ENCODE data around the gene PRR15. TPM values are rescaled to one million over a fixed set of nuclear protein-coding genes. Genes with fewer than 3 reads are reported as not detected.

PRR15 gene
- total RNA-seq, 4 donors from 2014 or later, result 0.47 to 0.64 (median 0.47) TPM; not detected in 1

DNA sequence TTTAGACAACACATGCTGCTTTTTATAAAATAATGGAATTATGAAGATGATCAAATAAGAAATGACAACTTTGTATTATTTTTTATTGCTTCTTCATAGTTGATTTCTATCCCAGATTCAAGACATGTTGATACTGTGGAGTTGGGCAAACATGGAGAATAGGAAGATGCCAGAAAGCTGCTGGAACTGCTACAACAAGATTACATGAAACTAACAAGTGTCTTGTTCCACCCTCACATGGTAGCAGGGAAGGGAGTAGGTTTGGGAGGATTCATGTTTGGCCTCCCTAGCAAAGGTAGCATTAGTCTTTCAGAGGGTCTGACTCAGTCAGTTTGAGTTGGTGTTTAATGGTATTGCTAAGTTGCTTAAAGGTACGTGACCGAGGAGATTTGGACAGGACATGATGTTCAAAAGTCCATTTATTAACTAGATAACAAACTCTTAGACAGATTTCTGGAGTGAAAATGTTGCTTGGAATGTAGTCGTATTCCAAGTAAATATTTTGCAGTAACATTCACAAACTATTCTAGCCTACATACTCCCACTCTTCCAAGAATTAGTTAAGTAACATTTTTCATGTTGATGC lies 33.1 kb downstream of the PRR15 start:
- 38% methylated on average over 3 of the region's 3 CpGs for WGBS

DNA sequence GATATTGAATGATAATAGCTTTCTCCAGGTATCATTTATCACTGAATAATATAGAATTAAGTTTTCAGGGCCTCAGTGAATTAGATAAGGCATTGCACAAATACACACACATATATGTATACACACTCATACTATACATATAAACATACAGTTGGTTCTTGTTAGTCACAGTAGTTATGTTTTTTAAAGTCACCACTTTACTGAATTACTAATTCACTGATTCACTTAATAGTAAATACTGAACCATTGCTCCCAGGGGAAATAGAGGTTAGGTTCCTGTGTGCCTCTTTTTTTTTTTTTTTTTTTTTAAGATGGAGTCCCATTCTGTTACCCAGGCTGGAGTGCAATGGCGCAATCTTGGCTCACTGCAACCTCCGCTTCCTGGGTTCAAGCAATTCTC lies 33.6 kb downstream of the PRR15 start:
- Histone ChIP-seq H3K9me3 (no peaks in the 10 kb centered on the region), H3K27ac (no peak overlapping the region), H3K27me3 (no peaks in the 10 kb centered on the region), H3K36me3 (no peaks in the 10 kb centered on the region), H3K4me1 (no peaks in the 10 kb centered on the region), H3K4me3 (no peak overlapping the region)
- WGBS, result 100% methylated on average over 2 of the region's 2 CpGs
- TF ChIP-seq POLR2A (IDR thresholded peaks at IDR 0.05), result no peak
- no peak for TF ChIP-seq POLR2AphosphoS5 (IDR thresholded peaks at IDR 0.05)
- no peak for TF ChIP-seq EP300 (IDR thresholded peaks at IDR 0.05)
- TF ChIP-seq, protein P1, sequence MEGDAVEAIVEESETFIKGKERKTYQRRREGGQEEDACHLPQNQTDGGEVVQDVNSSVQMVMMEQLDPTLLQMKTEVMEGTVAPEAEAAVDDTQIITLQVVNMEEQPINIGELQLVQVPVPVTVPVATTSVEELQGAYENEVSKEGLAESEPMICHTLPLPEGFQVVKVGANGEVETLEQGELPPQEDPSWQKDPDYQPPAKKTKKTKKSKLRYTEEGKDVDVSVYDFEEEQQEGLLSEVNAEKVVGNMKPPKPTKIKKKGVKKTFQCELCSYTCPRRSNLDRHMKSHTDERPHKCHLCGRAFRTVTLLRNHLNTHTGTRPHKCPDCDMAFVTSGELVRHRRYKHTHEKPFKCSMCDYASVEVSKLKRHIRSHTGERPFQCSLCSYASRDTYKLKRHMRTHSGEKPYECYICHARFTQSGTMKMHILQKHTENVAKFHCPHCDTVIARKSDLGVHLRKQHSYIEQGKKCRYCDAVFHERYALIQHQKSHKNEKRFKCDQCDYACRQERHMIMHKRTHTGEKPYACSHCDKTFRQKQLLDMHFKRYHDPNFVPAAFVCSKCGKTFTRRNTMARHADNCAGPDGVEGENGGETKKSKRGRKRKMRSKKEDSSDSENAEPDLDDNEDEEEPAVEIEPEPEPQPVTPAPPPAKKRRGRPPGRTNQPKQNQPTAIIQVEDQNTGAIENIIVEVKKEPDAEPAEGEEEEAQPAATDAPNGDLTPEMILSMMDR (IDR thresholded peaks at IDR 0.05), result no peak
- DNase-seq (ENCODE audit: low spot score in 2 of 2), result no peak

More for the DNA sequence above, 33.1 kb downstream of the PRR15 start:
- H3K36me3 ChIP-seq, result no peaks in the 10 kb centered on the region
- no peak for DNase-seq (ENCODE audit: low spot score in 2 of 2)
- no peak overlapping the region for H3K4me3 ChIP-seq
- H3K27me3 ChIP-seq, result no peaks in the 10 kb centered on the region
- TF ChIP-seq, protein P1 (IDR thresholded peaks at IDR 0.05), result no peak
- no peak for TF ChIP-seq POLR2A (IDR thresholded peaks at IDR 0.05)
- no peak for TF ChIP-seq POLR2AphosphoS5 (IDR thresholded peaks at IDR 0.05)
- no peak for TF ChIP-seq EP300 (IDR thresholded peaks at IDR 0.05)
- no peaks in the 10 kb centered on the region for H3K9me3 ChIP-seq
- H3K4me1 ChIP-seq, result no peaks in the 10 kb centered on the region
- no peak overlapping the region for H3K27ac ChIP-seq

DNA sequence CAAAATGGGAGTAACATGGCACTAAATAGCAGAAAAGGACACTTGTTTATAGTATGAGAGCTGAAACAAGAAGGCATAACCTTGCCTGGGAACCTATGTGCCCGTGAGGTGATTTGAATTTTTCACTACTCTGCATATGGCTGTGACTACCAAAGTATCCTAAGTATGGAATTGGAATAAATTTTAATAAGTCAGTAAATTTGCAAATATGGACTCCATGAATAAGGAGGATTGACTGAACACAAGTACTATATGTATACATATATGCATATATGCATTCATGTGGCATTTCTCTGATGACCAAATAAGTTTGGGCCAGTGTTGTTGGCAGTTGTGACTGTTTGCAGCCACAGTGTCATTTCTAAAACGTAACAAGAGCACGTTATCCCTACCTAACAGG lies 34.5 kb downstream of the PRR15 start:
- DNase-seq (ENCODE audit: low spot score in 2 of 2), result no peak
- TF ChIP-seq, protein P1 (IDR thresholded peaks at IDR 0.05), result no peak
- TF ChIP-seq POLR2AphosphoS5 (IDR thresholded peaks at IDR 0.05) (no peak), EP300 (IDR thresholded peaks at IDR 0.05) (no peak), POLR2A (IDR thresholded peaks at IDR 0.05) (no peak)
- Histone ChIP-seq H3K9me3 (no peaks in the 10 kb centered on the region), H3K4me1 (no peaks in the 10 kb centered on the region), H3K36me3 (no peaks in the 10 kb centered on the region), H3K27ac (no peak overlapping the region), H3K4me3 (no peak overlapping the region), H3K27me3 (no peaks in the 10 kb centered on the region)
- 90% methylated on average over 3 of the region's 3 CpGs for whole genome bisulfite sequencing

DNA sequence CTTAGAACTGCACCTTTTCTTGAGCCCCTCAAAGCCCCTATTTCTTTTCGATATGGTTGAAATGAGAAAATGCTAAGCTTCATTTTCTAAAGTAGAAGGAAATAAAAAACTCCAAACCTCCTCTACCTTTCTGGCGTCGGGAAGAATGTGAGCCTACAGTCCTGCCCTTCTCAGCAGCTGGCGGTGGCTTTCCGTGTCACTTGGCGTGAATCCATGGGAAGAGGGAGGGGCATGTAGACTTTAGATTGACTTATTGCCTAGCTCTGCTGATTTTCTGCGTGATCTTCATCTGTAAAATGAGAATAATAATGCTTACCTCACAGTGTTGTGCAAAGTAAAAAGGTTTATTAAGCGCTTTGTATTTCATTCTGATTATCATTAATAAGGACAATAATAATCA lies 35.0 kb downstream of the PRR15 start:
- H3K27ac ChIP-seq, result no peak overlapping the region
- TF ChIP-seq POLR2A (IDR thresholded peaks at IDR 0.05), result no peak
- WGBS, result 44% methylated on average over 8 of the region's 8 CpGs
- no peaks in the 10 kb centered on the region for H3K27me3 ChIP-seq
- no peaks in the 10 kb centered on the region for H3K9me3 ChIP-seq
- no peaks in the 10 kb centered on the region for H3K36me3 ChIP-seq
- H3K4me1 ChIP-seq, result no peaks in the 10 kb centered on the region
- H3K4me3 ChIP-seq, result no peak overlapping the region
- DNase-seq (ENCODE audit: low spot score in 2 of 2), result no peak

DNA sequence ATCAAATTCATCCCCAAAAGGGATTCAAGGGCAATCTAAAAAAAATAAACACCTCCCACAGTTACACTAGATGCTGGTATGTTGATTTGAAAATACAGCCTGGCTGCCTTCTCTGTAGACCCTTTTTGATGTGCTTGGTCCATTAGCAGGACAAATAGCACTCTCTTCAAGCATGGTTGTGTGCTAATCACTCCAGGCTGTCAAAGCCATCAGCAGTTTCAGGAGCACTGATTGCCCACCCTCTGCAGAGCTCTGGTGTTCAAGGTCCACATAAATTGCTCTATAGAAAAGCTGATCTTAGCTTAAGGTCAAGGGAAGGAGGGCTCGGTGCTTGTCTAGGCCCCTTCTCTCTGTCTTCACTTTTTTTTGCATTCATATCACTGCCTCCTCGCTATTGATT lies 35.4 kb downstream of the PRR15 start:
- 92% methylated on average over 2 of the region's 2 CpGs for WGBS

More for the DNA sequence above, 35.4 kb downstream of the PRR15 start:
- H3K9me3 ChIP-seq, result no peaks in the 10 kb centered on the region
- no peaks in the 10 kb centered on the region for H3K27me3 ChIP-seq
- no peaks in the 10 kb centered on the region for H3K4me1 ChIP-seq
- TF ChIP-seq POLR2AphosphoS5 (IDR thresholded peaks at IDR 0.05), result no peak
- TF ChIP-seq, protein P1 (IDR thresholded peaks at IDR 0.05), result no peak
- TF ChIP-seq POLR2A (IDR thresholded peaks at IDR 0.05), result no peak
- TF ChIP-seq EP300 (IDR thresholded peaks at IDR 0.05), result no peak
- H3K4me3 ChIP-seq, result no peak overlapping the region
- H3K36me3 ChIP-seq, result no peaks in the 10 kb centered on the region
- no peak overlapping the region for H3K27ac ChIP-seq
- no peak for DNase-seq (ENCODE audit: low spot score in 2 of 2)
